HG03095 (cell line): Measurements from ENCODE around the gene PITHD1.
"Not testable (repeated sequence)": the region's sequence is repeated elsewhere in the genome, so short reads cannot be mapped to it uniquely, and the experiment has no call there.

Source experiments
- ATAC-seq: cut with Tn5 transposase; IDR thresholded peaks from one replicate; pipeline ENCODE4 v1.9.1; 2021; ENCODE audit warnings: moderate library complexity; ENCODE audit not compliant: unreplicated experiment

Gene PITHD1

GRCh38 chr1:23823767-23824166 lies 45.5 kb downstream of the PITHD1 start:
- no peak for ATAC-seq

GRCh38 chr1:23824711-23825075 lies 46.5 kb downstream of the PITHD1 start:
- no peak for ATAC-seq

DNA sequence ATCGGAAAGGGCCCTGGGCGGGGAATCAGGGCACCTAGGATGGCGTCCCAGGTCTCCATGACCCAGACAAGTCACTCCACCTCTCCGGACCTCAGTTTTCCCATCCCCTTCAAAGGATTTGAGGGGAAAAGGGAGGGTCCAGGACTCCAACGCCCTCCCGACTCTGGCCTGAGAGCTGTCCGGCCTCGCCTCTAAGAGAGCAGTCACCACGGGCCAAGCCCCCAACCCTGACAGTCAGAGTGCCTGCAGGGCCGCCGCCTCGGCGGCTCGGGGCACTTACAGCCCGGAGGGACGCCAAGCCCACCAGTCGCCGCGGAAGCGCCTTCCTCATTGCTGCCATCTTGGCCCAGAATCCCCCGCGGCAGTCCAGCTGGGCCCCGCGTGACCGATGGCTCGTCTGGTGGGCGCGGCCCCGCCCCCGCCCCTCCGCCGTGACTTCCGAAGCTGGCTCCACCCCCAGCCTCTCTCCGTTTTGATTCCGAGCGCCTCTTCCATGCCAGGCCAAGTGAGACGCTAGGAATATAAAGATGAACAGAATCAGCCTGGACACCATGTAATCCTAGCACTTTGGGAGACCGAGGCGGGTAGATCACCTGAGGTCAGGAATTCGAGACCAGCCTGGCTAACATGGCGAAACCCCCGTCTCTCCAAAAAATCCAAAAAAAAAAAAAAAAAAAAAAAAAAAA lies 47.0 kb downstream of the PITHD1 start, which contains the start of gene HMGCL:
HMGCL (minus strand) TSS at position 354 of the 686 bp plus-strand sequence; CDS start at position 340, 14 bp downstream.
- peak; percentile 65 for ATAC-seq

GRCh38 chr1:23825762-23826522 lies 47.7 kb downstream of the PITHD1 start:
- ATAC-seq: no peak

DNA sequence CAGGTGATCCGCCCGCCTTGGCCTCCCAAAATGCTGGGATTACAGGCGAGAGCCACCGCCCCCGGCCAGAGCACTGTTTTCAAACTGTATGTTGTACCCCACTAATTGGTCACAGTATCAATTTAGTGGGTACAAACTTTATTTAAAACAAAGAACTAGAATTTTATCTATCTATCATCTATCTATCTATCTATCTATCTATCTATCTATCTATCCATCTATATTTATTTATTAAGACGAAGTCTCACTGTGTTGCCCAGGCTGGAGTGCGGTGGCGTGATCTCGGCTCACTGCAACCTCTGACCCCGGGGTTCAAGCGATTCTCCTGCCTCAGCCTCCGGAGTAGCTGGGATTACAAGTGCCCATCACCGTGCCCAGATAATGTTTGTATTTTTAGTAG lies 48.4 kb downstream of the PITHD1 start:
- not testable (repeated sequence) for ATAC-seq

- no peak for ATAC-seq
Observed at GRCh38 chr1:23827717-23828116, 49.5 kb downstream of the PITHD1 start.

- ATAC-seq: not testable (repeated sequence)
Observed at GRCh38 chr1:23834156-23834555, 55.9 kb downstream of the PITHD1 start.

GRCh38 chr1:23836037-23836436 lies 57.8 kb downstream of the PITHD1 start:
- no peak for ATAC-seq
